H9 (cell line): Measurements from ENCODE around the gene MCM7. TPM values are rescaled to one million over a fixed set of nuclear protein-coding genes. Genes with fewer than 3 reads are reported as not detected.
A peak's percentile ranks its signal among the peaks of the same experiment; 100 is the strongest.

Source experiments
- DNase-seq: peaks from one replicate; pipeline ENCODE4 v3.0.0-alpha.2; 2017
- H2AFZ ChIP-seq: one replicate; pipeline ENCODE4 v1.6.1; 2013; ENCODE audit warnings: mild to moderate bottlenecking, low read length, control low read depth, moderate library complexity
- H2AK5ac ChIP-seq: 2 replicates; pipeline ENCODE4 v1.6.1; 2013; ENCODE audit warnings: low read length, control low read depth, mixed read lengths; ENCODE audit not compliant: insufficient read length
- H2BK120ac ChIP-seq: one replicate; pipeline ENCODE4 v1.6.1; 2013; ENCODE audit warnings: low read depth, mild to moderate bottlenecking, low read length, control low read depth, inconsistent platforms; ENCODE audit not compliant: poor library complexity, severe bottlenecking
- H2BK12ac ChIP-seq: 2 replicates; pipeline ENCODE4 v1.6.1; 2013; ENCODE audit warnings: low read length, control low read depth, mixed read lengths, low read depth; ENCODE audit not compliant: insufficient read length
- H2BK15ac ChIP-seq: 2 replicates; pipeline ENCODE4 v1.6.1; 2013; ENCODE audit warnings: low read depth, low read length, control low read depth
- H2BK20ac ChIP-seq: one replicate; pipeline ENCODE4 v1.6.1; 2013; ENCODE audit warnings: low read depth, mild to moderate bottlenecking, low read length, control low read depth, inconsistent platforms; ENCODE audit not compliant: poor library complexity, severe bottlenecking
- H2BK5ac ChIP-seq: 2 replicates; pipeline ENCODE4 v1.6.1; 2013; ENCODE audit warnings: low read length, control low read depth, mixed read lengths; ENCODE audit not compliant: insufficient read length
- H3K14ac ChIP-seq: 2 replicates; pipeline ENCODE4 v1.6.1; 2013; ENCODE audit warnings: low read length, control low read depth; ENCODE audit not compliant: insufficient read depth
- H3K18ac ChIP-seq: 2 replicates; pipeline ENCODE4 v1.6.1; 2013; ENCODE audit warnings: low read depth, mild to moderate bottlenecking, mixed read lengths, low read length, control low read depth; ENCODE audit not compliant: insufficient read length
- H3K23ac ChIP-seq: 2 replicates; pipeline ENCODE4 v1.6.1; 2013; ENCODE audit warnings: low read length, control low read depth, mixed read lengths, low read depth; ENCODE audit not compliant: insufficient read length
- H3K23me2 ChIP-seq: 2 replicates; pipeline ENCODE4 v1.6.1; 2013; ENCODE audit warnings: low read depth, mild to moderate bottlenecking, mixed read lengths, low read length, control low read depth; ENCODE audit not compliant: insufficient read length, poor library complexity, severe bottlenecking
- H3K27ac ChIP-seq: 2 replicates; pipeline ENCODE4 v1.5.1; 2013; ENCODE audit warnings: low read length, control low read depth, mixed read lengths, low read depth; ENCODE audit not compliant: insufficient read length
- H3K27me3 ChIP-seq: 2 replicates; pipeline ENCODE4 v1.6.1; 2013; ENCODE audit warnings: low read length, control low read depth, inconsistent platforms; ENCODE audit not compliant: insufficient read depth
- H3K4ac ChIP-seq: 2 replicates; pipeline ENCODE4 v1.6.1; 2013; ENCODE audit warnings: low read depth, mild to moderate bottlenecking, control low read depth, inconsistent platforms, low read length, moderate library complexity
- H3K4me1 ChIP-seq: 2 replicates; pipeline ENCODE4 v1.6.1; 2013; ENCODE audit warnings: low read length, control low read depth, inconsistent platforms; ENCODE audit not compliant: insufficient read depth
- H3K4me2 ChIP-seq: 2 replicates; pipeline ENCODE4 v1.6.1; 2013; ENCODE audit warnings: low read length, control low read depth, mixed read lengths; ENCODE audit not compliant: insufficient read length, insufficient read depth
- H3K56ac ChIP-seq: 2 replicates; pipeline ENCODE4 v1.6.1; 2013; ENCODE audit warnings: low read depth, mild to moderate bottlenecking, mixed read lengths, low read length, control low read depth; ENCODE audit not compliant: insufficient read length
- H3K79me1 ChIP-seq: 2 replicates; pipeline ENCODE4 v1.6.1; 2013; ENCODE audit warnings: low read depth, mild to moderate bottlenecking, moderate library complexity, low read length, control low read depth, inconsistent platforms; ENCODE audit not compliant: insufficient read depth, poor library complexity, severe bottlenecking
- H3K79me2 ChIP-seq: 2 replicates; pipeline ENCODE4 v1.6.1; 2013; ENCODE audit warnings: low read length, control low read depth, inconsistent platforms; ENCODE audit not compliant: insufficient read depth
- H3K9ac ChIP-seq: 2 replicates; pipeline ENCODE4 v1.6.1; 2013; ENCODE audit warnings: low read length, control low read depth, mixed read lengths; ENCODE audit not compliant: insufficient read length; ENCODE audit errors: extremely low read depth
- H3K9me3 ChIP-seq: one replicate; pipeline ENCODE4 v1.6.1; 2013; ENCODE audit warnings: low read depth, low read length, inconsistent platforms; ENCODE audit not compliant: control insufficient read depth
- H3T11ph ChIP-seq: one replicate; pipeline ENCODE4 v1.6.1; 2013; ENCODE audit warnings: mild to moderate bottlenecking, low read length, control low read depth, inconsistent platforms
- H4K20me1 ChIP-seq: one replicate; pipeline ENCODE4 v1.6.1; 2013; ENCODE audit not compliant: control insufficient read depth, insufficient read length, insufficient read depth
- H4K5ac ChIP-seq: 2 replicates; pipeline ENCODE4 v1.6.1; 2013; ENCODE audit warnings: low read depth, mild to moderate bottlenecking, mixed read lengths, low read length, control low read depth; ENCODE audit not compliant: insufficient read length
- H4K8ac ChIP-seq: replicated peaks from 2 replicates; pipeline ENCODE4 v1.6.1; 2013; ENCODE audit warnings: low read length, control low read depth, mixed read lengths, low read depth; ENCODE audit not compliant: insufficient read length
- H4K91ac ChIP-seq: 2 replicates; pipeline ENCODE4 v1.6.1; 2013; ENCODE audit warnings: low read depth, mild to moderate bottlenecking, moderate library complexity, mixed read lengths, low read length, control low read depth; ENCODE audit not compliant: insufficient read length
- H3K27ac Mint-ChIP-seq, 3 experiments: 2 replicates in 2 of 3; 3 replicates in 1 of 3; pipeline ENCODE4 v1.8.0; 2020 to 2021; ENCODE audit warnings: mixed read lengths in 3 of 3, mild to moderate bottlenecking in 1 of 3, moderate library complexity in 1 of 3
- H3K27me3 Mint-ChIP-seq: 2 replicates; pipeline ENCODE4 v1.8.0; 2021; ENCODE audit warnings: low read depth, mild to moderate bottlenecking, moderate library complexity, mixed read lengths
- H3K36me3 Mint-ChIP-seq, 3 experiments: 2 replicates in 2 of 3; 3 replicates in 1 of 3; pipeline ENCODE4 v1.8.0; 2020 to 2021; ENCODE audit warnings: low read depth in 3 of 3, mixed read lengths in 3 of 3; ENCODE audit not compliant: insufficient read depth in 1 of 3
- H3K4me1 Mint-ChIP-seq, 2 experiments: 2 replicates each; pipeline ENCODE4 v1.8.0; 2020; ENCODE audit warnings: mixed read lengths in 2 of 2
- H3K4me3 Mint-ChIP-seq, 2 experiments: 2 replicates in 1 of 2; 3 replicates in 1 of 2; pipeline ENCODE4 v1.8.0; 2020 to 2021; ENCODE audit warnings: mild to moderate bottlenecking in 2 of 2, mixed read lengths in 2 of 2, moderate library complexity in 1 of 2
- H3K9me3 Mint-ChIP-seq, 2 experiments: 2 replicates in 1 of 2; 3 replicates in 1 of 2; pipeline ENCODE4 v1.8.0; 2020; ENCODE audit warnings: mild to moderate bottlenecking in 2 of 2, mixed read lengths in 2 of 2, moderate library complexity in 1 of 2
- WGBS: extraction: QIAGEN DNeasy Blood & Tissue Kit; methylation state at CpG from one replicate; pipeline ENCODE4 v1.1.7; 2013; ENCODE audit warnings: missing lambda C conversion rate, low lambda C conversion rate, mixed read lengths; ENCODE audit not compliant: insufficient read length; ENCODE audit errors: extremely low coverage; 5-methylcytosine and 5-hydroxymethylcytosine counted together
- total RNA-seq: library from RNA; stranded (reverse); gene quantifications from 2 replicates; pipeline ENCODE4 v1.2.1, GENCODE V29; 2021
- TF ChIP-seq, protein P1 (sequence below): fragments of 200-600 bp; sonication (generic); conservative IDR thresholded peaks from 3 replicates; pipeline ENCODE4 v1.8.0; 2021; ENCODE audit warnings: antibody characterized with exemption, mild to moderate bottlenecking

Gene MCM7
- total RNA-seq, 1 experiment from 2014 or later, result 390 TPM

DNA sequence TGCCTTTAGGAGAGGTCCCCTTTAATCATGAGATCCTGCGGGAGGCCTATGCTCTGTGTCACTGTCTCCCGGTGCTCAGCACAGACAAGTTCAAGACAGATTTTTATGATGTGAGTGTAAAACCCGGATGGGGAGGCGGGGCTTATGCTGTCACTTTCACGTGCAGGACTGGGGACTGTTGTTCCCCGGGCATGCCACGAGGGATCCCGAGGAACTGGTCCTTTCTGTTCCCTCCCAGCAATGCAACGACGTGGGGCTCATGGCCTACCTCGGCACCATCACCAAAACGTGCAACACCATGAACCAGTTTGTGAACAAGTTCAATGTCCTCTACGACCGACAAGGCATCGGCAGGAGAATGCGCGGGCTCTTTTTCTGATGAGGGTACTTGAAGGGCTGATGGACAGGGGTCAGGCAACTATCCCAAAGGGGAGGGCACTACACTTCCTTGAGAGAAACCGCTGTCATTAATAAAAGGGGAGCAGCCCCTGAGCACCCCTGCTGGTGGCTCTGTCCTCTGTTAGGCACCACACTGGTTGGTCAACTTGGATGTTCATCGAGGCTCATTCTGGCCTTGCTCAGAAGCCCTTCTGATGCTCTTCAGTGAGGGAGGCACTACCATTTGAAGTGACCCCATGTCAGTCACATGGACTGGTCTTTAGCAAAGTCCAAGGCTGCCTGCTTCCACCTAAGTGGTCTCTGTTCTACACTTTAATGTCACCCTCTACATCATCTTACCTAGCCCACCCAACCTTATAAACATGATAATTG lies 9.6 kb downstream of the MCM7 start:
- Mint-ChIP-seq H3K9me3 (no peaks in the 10 kb centered on the region; a peak in 1 of 5 replicates), H3K4me3 (peak overlapping the region; percentile 11 to 73; a peak in 3 of 5 replicates), H3K36me3 (peaks cover 65 to 70% (median 68%) of the 10 kb centered on the region in 3 experiments), H3K4me1 (peaks cover 9% of the 10 kb centered on the region in 2 experiments), H3K27me3 (peaks cover 5% of the 10 kb centered on the region), H3K27ac (peak overlapping the region; percentile 70 to 84 (median 82); a peak in 6 of 7 replicates)
- WGBS, result no CpG with 5 or more reads among the region's 19 CpGs
- no peaks in the 10 kb centered on the region for H4K20me1 ChIP-seq
- no peak overlapping the region for H3K23ac ChIP-seq
- no peak overlapping the region for H3K9ac ChIP-seq
- peak; percentile 46 for DNase-seq
- H3K23me2 ChIP-seq, result peaks cover 4% of the 10 kb centered on the region
- no peak overlapping the region for H3K18ac ChIP-seq
- no peaks in the 10 kb centered on the region for H3K79me2 ChIP-seq
- H3K9me3 ChIP-seq, result no peaks in the 10 kb centered on the region
- H2AK5ac ChIP-seq, result no peak overlapping the region
- no peak overlapping the region for H2AFZ ChIP-seq
- no peak overlapping the region for H4K8ac ChIP-seq
- no peak overlapping the region for H3K4me2 ChIP-seq
- no peak overlapping the region for H2BK5ac ChIP-seq
- TF ChIP-seq, protein P1, sequence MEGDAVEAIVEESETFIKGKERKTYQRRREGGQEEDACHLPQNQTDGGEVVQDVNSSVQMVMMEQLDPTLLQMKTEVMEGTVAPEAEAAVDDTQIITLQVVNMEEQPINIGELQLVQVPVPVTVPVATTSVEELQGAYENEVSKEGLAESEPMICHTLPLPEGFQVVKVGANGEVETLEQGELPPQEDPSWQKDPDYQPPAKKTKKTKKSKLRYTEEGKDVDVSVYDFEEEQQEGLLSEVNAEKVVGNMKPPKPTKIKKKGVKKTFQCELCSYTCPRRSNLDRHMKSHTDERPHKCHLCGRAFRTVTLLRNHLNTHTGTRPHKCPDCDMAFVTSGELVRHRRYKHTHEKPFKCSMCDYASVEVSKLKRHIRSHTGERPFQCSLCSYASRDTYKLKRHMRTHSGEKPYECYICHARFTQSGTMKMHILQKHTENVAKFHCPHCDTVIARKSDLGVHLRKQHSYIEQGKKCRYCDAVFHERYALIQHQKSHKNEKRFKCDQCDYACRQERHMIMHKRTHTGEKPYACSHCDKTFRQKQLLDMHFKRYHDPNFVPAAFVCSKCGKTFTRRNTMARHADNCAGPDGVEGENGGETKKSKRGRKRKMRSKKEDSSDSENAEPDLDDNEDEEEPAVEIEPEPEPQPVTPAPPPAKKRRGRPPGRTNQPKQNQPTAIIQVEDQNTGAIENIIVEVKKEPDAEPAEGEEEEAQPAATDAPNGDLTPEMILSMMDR, result peak; percentile 30; the same call in 2 of the 3 replicates
- H3T11ph ChIP-seq, result no peak overlapping the region
- no peak overlapping the region for H4K91ac ChIP-seq
- no peak overlapping the region for H2BK12ac ChIP-seq
- H3K79me1 ChIP-seq, result no peaks in the 10 kb centered on the region
- no peak overlapping the region for H2BK20ac ChIP-seq
- H3K4ac ChIP-seq, result no peak overlapping the region
- no peak overlapping the region for H3K56ac ChIP-seq
- H2BK15ac ChIP-seq, result no peak overlapping the region
- no peak overlapping the region for H4K5ac ChIP-seq
- H3K14ac ChIP-seq, result no peak overlapping the region
- no peaks in the 10 kb centered on the region for H3K27me3 ChIP-seq
- H2BK120ac ChIP-seq, result no peak overlapping the region
- H3K4me1 ChIP-seq, result no peaks in the 10 kb centered on the region
- H3K27ac ChIP-seq, result no peak overlapping the region
